Measurements from ENCODE around the gene GAL3ST1. TPM values are rescaled to one million over a fixed set of nuclear protein-coding genes. Genes with fewer than 3 reads are reported as not detected.

GAL3ST1 gene
- total RNA-seq, 6 experiments from 2014 or later: not detected

- H3K27ac Mint-ChIP-seq: peak overlapping the region; percentile 88
Observed at GRCh38 chr22:30607300-30607930, 33.0 kb upstream of the GAL3ST1 start.

GRCh38 chr22:30606455-30607299, 32.2 kb upstream of the GAL3ST1 start, which contains the start of gene TCN2:
Gene TCN2, plus strand, starts transcription at chr22:30607174. Its CDS starts 158 bp downstream, at chr22:30607332.
- H3K4me3 Mint-ChIP-seq: peak within 1 kb of the TSS; percentile 88
- no peaks in the 10 kb centered on the region for H3K9me3 Mint-ChIP-seq
- peak; percentile 65 for DNase-seq
- peaks cover 55% of the 10 kb centered on the region for H3K4me1 Mint-ChIP-seq (ENCODE audit: low read depth)
- peaks cover 4% of the 10 kb centered on the region for H3K27me3 Mint-ChIP-seq (ENCODE audit: insufficient read depth)
- no peaks in the 10 kb centered on the region for H3K36me3 Mint-ChIP-seq (ENCODE audit: low read depth)
- H3K27ac Mint-ChIP-seq: peak within 1 kb of the TSS; percentile 88
- peak; percentile 34 for TF ChIP-seq CTCF (IDR thresholded peaks at IDR 0.05)

More at GRCh38 chr22:30607300-30607930, 33.0 kb upstream of the GAL3ST1 start:
- no peaks in the 10 kb centered on the region for H3K9me3 Mint-ChIP-seq
- peak overlapping the region; percentile 88 for H3K4me3 Mint-ChIP-seq
- no peaks in the 10 kb centered on the region; the same call in 1 of the 2 replicates for H3K27me3 Mint-ChIP-seq (ENCODE audit: insufficient read depth)
- no peak for DNase-seq
- TF ChIP-seq CTCF (IDR thresholded peaks at IDR 0.05): no peak
- H3K4me1 Mint-ChIP-seq (ENCODE audit: low read depth): peaks cover 55% of the 10 kb centered on the region
- no peaks in the 10 kb centered on the region for H3K36me3 Mint-ChIP-seq (ENCODE audit: low read depth)

GRCh38 chr22:30605449-30606110, 31.1 kb upstream of the GAL3ST1 start:
- DNase-seq: peak; percentile 39
- peak; percentile 89 for TF ChIP-seq CTCF (IDR thresholded peaks at IDR 0.05)
- H3K27me3 Mint-ChIP-seq (ENCODE audit: insufficient read depth): peaks cover 5% of the 10 kb centered on the region
- H3K9me3 Mint-ChIP-seq: no peaks in the 10 kb centered on the region
- peak overlapping the region; percentile 88 for H3K4me3 Mint-ChIP-seq
- no peaks in the 10 kb centered on the region for H3K36me3 Mint-ChIP-seq (ENCODE audit: low read depth)
- H3K4me1 Mint-ChIP-seq (ENCODE audit: low read depth): peaks cover 44% of the 10 kb centered on the region
- peak overlapping the region; percentile 26; the same call in 1 of the 2 replicates for H3K27ac Mint-ChIP-seq

- no peak overlapping the region for H3K27ac Mint-ChIP-seq
- no peak for DNase-seq
Observed at GRCh38 chr22:30604723-30605122, 30.3 kb upstream of the GAL3ST1 start.

More at GRCh38 chr22:30604723-30605122, 30.3 kb upstream of the GAL3ST1 start:
- Mint-ChIP-seq H3K27me3 (ENCODE audit: insufficient read depth) (peaks cover 5% of the 10 kb centered on the region), H3K4me1 (ENCODE audit: low read depth) (peaks cover 36% of the 10 kb centered on the region), H3K4me3 (no peak overlapping the region), H3K36me3 (ENCODE audit: low read depth) (no peaks in the 10 kb centered on the region), H3K9me3 (no peaks in the 10 kb centered on the region)
- TF ChIP-seq CTCF (IDR thresholded peaks at IDR 0.05): no peak

All from HFFc6 (cell line).